GM12865 (cell line): ENCODE results near the gene MEIS3.

ENCODE experiments used
- DNase-seq: peaks from one replicate; pipeline ENCODE4 v3.0.0; 2010; ENCODE audit warnings: low read depth
- H3K4me3 ChIP-seq: 2 replicates; pipeline ENCODE4 v1.5.1; 2011; ENCODE audit warnings: mild to moderate bottlenecking, low read depth, low read length, control low read depth
- TF ChIP-seq, protein P1 (sequence below): IDR thresholded peaks from 2 replicates; pipeline ENCODE4 v1.5.1; 2011; ENCODE audit warnings: low read length, control low read depth, low read depth, inconsistent platforms; ENCODE audit not compliant: insufficient read depth; ENCODE audit errors: missing control alignments

The MEIS3 gene

DNA sequence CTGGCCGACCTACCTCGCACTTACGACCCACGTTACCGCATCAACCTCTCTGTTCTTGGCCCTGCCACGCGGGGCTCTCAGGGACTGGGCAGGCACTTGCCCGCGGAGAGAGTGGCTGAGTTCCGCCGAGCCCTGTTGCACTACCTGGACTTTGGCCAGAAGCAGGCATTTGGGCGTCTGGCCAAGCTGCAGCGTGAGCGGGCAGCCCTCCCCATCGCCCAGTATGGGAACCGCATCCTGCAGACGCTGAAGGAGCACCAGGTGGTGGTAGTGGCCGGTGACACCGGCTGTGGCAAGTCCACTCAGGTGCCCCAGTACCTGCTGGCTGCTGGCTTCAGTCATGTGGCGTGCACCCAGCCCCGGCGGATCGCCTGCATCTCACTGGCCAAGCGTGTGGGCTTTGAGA lies 66.0 kb downstream of the MEIS3 start:
- no peak overlapping the region for H3K4me3 ChIP-seq
- TF ChIP-seq, protein P1, sequence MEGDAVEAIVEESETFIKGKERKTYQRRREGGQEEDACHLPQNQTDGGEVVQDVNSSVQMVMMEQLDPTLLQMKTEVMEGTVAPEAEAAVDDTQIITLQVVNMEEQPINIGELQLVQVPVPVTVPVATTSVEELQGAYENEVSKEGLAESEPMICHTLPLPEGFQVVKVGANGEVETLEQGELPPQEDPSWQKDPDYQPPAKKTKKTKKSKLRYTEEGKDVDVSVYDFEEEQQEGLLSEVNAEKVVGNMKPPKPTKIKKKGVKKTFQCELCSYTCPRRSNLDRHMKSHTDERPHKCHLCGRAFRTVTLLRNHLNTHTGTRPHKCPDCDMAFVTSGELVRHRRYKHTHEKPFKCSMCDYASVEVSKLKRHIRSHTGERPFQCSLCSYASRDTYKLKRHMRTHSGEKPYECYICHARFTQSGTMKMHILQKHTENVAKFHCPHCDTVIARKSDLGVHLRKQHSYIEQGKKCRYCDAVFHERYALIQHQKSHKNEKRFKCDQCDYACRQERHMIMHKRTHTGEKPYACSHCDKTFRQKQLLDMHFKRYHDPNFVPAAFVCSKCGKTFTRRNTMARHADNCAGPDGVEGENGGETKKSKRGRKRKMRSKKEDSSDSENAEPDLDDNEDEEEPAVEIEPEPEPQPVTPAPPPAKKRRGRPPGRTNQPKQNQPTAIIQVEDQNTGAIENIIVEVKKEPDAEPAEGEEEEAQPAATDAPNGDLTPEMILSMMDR: no peak
- DNase-seq: no peak
